ENCODE data around the gene FAM234B.
"Not testable (repeated sequence)": the region's sequence is repeated elsewhere in the genome, so short reads cannot be mapped to it uniquely, and the experiment has no call there.

FAM234B gene

DNA sequence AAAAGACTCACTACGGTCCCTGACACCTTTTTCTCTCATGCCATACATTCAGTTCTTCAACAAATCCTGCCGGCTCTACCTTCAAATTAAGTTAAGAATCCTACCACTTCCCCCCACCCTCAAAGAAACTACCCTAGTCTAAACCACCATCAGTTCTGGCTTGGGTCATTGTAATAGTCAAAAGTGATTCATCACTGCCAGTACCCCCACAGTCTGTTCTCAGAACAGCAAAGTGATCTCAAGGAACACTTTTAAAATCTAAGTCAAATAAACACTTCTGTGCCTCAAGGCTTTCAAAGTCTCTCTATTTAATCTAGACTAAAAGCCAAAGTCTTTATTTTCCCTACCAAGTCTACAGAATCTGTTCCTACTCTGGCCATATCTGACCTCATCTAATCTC lies 12.0 kb upstream of the FAM234B start:
- DNase-seq: no peak
- no peak for TF ChIP-seq GATA1 (IDR thresholded peaks at IDR 0.05; ENCODE audit: low read depth, low read length)
- TF ChIP-seq POLR2A (IDR thresholded peaks at IDR 0.05; ENCODE audit: low read length): no peak

DNA sequence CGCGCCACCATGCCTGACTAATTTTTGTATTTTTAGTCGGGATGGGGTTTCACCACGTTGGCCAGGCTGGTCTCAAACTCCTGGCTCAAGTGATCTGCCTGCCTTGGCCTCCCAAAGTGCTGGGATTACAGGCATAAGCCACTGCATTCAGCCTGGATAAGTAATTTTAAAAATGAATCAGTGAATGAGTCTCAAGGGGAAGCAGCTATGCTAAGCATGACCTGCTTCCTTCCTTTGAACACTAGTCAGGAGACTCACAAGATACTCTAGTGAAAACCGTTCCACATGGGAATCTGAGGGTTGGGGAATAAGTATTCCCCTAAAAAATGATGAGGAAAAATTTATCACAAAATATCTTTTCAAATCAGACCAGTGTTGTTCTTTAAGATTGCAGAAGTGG lies 10.7 kb upstream of the FAM234B start:
- no peak for DNase-seq
- TF ChIP-seq GATA1 (IDR thresholded peaks at IDR 0.05; ENCODE audit: low read depth, low read length): no peak
- no peak for TF ChIP-seq POLR2A (IDR thresholded peaks at IDR 0.05; ENCODE audit: low read length)

DNA sequence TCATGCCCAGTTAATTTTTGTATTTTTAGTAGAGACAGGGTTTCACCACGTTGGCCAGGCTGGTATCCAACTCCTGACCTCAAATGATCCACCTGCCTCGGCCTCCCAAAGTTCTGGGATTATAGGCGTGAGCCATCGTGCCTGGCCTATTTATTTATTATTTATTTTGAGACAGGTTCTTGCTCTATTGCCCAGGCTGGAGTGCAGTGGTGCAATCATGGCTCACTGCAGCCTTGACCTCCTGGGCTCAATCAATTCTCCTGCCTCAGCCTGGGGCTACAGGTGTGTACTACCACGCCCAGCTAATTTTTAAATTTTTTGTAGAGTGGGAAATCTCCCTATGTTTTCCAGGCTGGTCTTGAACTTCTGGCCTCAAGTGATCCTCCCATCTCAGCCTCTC lies 8.8 kb upstream of the FAM234B start:
- DNase-seq: not testable (repeated sequence)

- TF ChIP-seq GATA1 (IDR thresholded peaks at IDR 0.05; ENCODE audit: low read depth, low read length) (no peak), POLR2A (IDR thresholded peaks at IDR 0.05; ENCODE audit: low read length) (no peak)
- no peak for DNase-seq
Observed at GRCh38 chr12:13036881-13037280, 7.3 kb upstream of the FAM234B start.

DNA sequence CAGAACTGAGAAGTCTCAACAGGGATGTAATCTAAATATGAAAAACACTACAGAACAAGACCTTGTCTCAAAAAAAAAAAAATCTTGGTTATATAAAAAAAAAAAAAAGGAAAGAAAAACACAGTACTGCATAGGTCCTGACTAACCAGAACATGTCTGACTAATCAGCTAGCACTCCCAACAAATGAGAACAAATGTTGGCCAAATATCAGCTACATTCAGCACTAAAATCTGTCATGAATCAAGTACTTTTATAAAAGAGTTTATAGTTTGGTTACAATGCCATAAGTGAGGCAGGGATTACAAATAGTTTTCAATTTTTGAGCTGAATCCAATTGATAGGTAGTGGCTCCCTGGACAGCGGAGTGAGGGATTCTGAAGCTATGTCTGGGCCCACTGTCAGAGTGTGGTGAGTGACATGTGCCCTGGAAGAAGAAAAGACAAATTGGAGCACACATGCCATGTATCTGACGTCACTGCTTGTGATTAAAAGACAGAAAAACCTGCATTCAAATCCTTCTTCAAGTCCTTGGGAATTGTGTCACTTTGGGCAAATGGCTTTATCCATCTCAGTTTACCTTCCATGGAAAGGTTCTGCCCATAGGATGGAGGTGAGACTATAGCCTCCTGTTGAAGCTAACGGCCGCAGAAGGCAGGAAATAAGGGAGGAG lies 5.6 kb upstream of the FAM234B start:
- TF ChIP-seq GATA1 (IDR thresholded peaks at IDR 0.05; ENCODE audit: low read depth, low read length) (no peak), POLR2A (IDR thresholded peaks at IDR 0.05; ENCODE audit: low read length) (no peak)
- DNase-seq: no peak

DNA sequence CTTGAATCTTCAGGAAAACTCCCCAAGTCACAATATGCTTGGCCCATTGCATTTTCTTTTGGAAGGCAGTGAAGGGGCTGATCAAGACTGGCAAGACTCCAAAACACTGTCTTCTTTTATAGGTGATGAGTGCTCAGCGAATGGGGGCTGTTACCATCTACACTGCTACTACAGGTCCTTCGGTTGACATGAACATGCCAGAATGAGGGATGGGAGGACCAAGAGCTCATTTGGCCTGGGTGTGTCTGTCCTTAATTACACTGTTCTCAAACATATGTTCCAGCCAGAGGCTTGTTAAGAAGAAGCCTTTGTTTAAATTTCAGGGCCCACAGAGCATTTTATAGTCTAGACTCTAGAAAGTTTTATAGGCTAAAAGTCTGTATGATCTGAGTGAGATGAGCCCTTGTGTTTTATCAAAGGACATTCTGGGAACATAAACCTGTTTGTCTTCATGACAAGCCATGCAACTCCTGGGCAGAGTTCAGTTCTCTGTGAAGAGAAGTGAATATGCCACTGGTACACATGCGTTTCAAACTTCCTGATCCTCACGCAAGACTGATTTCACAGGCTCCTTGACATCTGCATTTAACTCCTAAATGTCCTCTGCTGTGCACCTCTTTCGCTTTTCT lies 4.7 kb upstream of the FAM234B start:
- no peak for TF ChIP-seq GATA1 (IDR thresholded peaks at IDR 0.05; ENCODE audit: low read depth, low read length)
- no peak for TF ChIP-seq POLR2A (IDR thresholded peaks at IDR 0.05; ENCODE audit: low read length)
- no peak for DNase-seq

GRCh38 chr12:13041224-13041623 lies 3.0 kb upstream of the FAM234B start:
- no peak for DNase-seq
- TF ChIP-seq GATA1 (IDR thresholded peaks at IDR 0.05; ENCODE audit: low read depth, low read length) (no peak), POLR2A (IDR thresholded peaks at IDR 0.05; ENCODE audit: low read length) (no peak)

DNA sequence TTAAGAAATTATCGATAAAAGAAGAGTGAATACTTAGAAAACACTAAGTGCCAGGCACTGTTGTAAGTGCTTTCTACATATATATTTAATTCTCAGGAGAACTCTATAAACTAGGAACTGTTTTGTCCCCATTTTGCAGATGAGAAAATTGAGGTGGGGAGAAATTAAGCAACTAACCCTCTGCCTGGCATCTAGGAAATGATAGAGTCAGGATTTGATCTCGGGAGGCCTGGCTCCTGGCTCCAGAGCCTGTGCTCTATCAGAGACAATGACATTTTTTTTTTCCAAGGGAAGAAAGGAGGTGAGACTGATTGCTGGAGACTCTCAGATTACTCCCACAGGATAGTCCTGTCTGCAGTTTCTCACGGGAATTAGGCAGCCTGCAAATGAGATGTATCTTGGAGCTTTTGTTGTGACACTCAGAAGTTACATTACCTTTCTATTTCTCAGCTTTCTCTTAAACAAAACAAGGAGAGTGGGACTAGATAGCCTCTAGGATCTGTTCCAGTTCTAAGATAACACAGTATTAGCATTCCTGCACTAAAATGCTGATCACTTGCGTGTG lies 1.4 kb upstream of the FAM234B start:
- no peak for DNase-seq
- TF ChIP-seq POLR2A (IDR thresholded peaks at IDR 0.05; ENCODE audit: low read length) (no peak), GATA1 (IDR thresholded peaks at IDR 0.05; ENCODE audit: low read depth, low read length) (no peak)

DNA sequence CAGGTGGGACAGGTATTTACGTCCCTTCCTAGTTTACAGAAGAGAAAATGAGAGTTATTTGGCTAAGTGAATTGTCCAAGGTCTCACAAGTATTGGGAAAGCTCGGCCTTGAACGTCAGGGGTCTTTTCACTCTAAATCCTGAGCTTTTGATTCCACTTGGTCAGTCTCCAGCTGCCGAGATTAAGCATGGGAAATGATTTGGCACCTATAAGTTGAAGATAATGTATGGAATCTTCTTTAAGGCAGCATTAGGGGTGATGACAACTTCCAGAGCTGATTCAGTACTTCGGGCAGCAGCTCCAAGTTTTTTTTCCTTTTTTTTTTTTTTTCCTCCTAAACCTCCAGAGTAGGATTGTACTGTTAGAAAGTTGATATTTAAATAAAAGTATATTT lies 722 bp downstream of the FAM234B start:
- TF ChIP-seq GATA1 (IDR thresholded peaks at IDR 0.05; ENCODE audit: low read depth, low read length): no peak
- TF ChIP-seq POLR2A (IDR thresholded peaks at IDR 0.05; ENCODE audit: low read length): no peak
- no peak for DNase-seq

- no peak for TF ChIP-seq POLR2A (IDR thresholded peaks at IDR 0.05; ENCODE audit: low read length)
- no peak for TF ChIP-seq GATA1 (IDR thresholded peaks at IDR 0.05; ENCODE audit: low read depth, low read length)
- no peak for DNase-seq
Observed at GRCh38 chr12:13045816-13046215, 1.6 kb downstream of the FAM234B start.

DNA sequence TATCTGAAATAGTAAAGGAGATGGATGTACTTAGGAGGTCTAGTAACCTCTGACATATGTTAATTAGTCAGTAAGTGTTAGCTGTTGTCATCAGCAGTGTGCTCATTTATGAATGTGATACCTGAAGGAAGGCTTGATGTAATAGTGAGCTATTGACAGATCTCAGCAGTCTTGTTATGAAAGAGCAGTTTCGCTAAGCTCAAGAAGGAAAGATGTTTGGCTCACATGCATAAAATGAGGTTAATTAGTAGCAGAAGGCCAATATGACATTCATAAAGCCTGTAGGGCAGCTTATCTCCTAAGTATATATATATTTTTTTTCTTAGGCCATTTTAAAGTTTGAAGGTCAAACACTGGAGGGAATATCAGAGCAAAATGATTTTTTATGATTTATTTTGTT lies 2.8 kb downstream of the FAM234B start:
- DNase-seq: no peak
- TF ChIP-seq GATA1 (IDR thresholded peaks at IDR 0.05; ENCODE audit: low read depth, low read length) (no peak), POLR2A (IDR thresholded peaks at IDR 0.05; ENCODE audit: low read length) (no peak)

DNA sequence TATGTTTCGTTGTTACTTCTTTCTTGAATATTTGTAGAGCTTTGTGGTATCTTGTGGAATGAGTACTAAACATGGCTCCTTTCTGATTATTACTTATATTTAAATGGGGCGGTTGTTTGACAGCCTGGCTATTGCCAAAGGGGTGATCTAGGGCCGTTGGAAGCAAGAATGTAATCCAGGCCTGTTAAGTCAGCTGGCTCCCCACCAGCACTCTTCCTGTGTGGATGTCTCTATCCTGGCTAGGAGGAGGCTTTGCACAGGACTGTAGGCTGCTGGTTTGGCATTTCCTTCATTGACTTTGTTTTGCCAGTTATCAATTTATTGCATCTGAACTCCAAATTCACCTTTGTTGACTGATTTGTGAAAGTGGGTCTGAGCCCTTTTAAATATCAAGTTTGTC lies 5.6 kb downstream of the FAM234B start:
- TF ChIP-seq POLR2A (IDR thresholded peaks at IDR 0.05; ENCODE audit: low read length): no peak
- no peak for TF ChIP-seq GATA1 (IDR thresholded peaks at IDR 0.05; ENCODE audit: low read depth, low read length)
- no peak for DNase-seq

GRCh38 chr12:13052421-13052820 lies 8.2 kb downstream of the FAM234B start:
- DNase-seq: no peak

DNA sequence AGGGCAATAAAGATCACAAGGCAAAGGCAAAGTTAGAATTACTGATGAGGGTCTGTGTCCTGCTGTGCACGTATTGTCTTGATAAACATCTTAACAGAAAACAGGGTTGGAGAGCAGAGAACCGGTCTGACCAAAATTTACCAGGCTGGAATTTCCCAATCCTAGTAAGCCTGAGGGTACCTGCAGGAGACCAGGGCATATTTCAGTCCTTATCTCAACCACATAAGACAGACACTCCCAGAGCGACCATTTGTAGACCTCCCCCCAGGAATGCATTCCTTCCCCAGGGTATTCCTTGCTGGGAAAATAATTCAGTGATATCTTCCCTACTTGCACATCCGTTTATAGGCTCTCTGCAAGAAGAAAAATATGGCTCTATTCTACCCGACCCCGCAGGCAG lies 9.4 kb downstream of the FAM234B start:
- peak; percentile 20 to 41 for DNase-seq

More at GRCh38 chr12:13052421-13052820, 8.2 kb downstream of the FAM234B start:
- TF ChIP-seq GATA1 (IDR thresholded peaks at IDR 0.05; ENCODE audit: low read depth, low read length) (no peak), POLR2A (IDR thresholded peaks at IDR 0.05; ENCODE audit: low read length) (no peak)

DNA sequence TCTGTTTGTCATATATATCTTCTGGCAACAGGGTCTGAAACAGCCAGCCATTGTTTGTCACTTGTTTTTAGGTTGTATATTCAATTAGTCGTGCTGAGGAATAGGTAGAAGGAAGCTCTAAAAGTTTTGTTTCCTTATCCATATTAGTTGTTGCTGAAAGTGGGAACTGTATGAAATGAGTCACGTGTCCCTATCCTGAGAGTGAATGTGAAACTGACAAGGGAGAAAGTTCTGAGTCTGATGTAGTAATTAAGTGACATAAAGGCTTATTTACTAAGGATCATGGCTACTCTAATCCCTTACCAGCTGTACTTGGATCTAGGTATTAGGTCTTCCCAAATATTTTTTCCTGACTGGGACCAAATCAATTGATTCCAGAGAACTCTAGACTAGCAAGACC lies 16.4 kb downstream of the FAM234B start:
- peak; percentile 14 to 51 for DNase-seq
- TF ChIP-seq POLR2A (IDR thresholded peaks at IDR 0.05; ENCODE audit: low read length) (no peak), GATA1 (IDR thresholded peaks at IDR 0.05; ENCODE audit: low read depth, low read length) (no peak)
